Measurements from ENCODE around the gene FHOD3. TPM values are rescaled to one million over a fixed set of nuclear protein-coding genes. Genes with fewer than 3 reads are reported as not detected.

FHOD3 gene
- total and polyA plus RNA-seq, 2 of the 8 experiments (the other 6 are each of a cell fraction or from before 2014, with no cell fraction given): 9.7 to 10.5 TPM

DNA sequence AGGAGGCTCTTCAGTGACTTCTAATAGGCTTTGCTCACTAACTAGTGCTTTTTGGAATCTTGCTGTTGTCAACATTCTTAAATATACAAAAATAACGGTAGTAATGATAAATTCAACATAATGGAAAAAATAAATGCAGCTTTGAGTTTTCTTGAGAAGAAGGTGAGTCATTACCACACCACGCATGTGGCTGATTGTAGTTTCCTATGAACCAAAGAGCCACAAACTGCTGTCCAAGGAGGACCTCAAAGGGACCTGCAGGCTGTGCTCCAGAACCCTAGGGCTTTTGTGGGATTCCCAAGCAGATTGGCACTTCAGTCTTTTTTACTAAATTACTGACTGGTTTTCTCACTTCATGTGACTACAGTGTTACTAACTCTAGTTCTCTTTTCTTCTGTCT is 464.6 kb downstream of the FHOD3 start:
- ChIA-PET POLR2A (ENCODE audit: partially characterized antibody) (no interaction called here), CTCF (ENCODE audit: partially characterized antibody) (interaction anchor here (0.7 to 2.7 kb wide), 3 partner anchors 11 to 74 kb away, joined by 4 to 17 read pairs (median 4); no protein-coding TSS in a partner anchor)
- Histone ChIP-seq H3K4ac (replicated peaks; ENCODE audit: insufficient read length, low read depth, low read length) (no peak overlapping the region), H3K79me2 (ENCODE audit: control insufficient read depth in 1 of 2, insufficient read depth in 2 of 2, low read length in 2 of 2) (no peaks in the 10 kb centered on the region), H3K18ac (ENCODE audit: extremely low read depth, low read length) (no peak overlapping the region), H2BK120ac (replicated peaks; ENCODE audit: low read depth, low read length) (no peak overlapping the region), H4K8ac (ENCODE audit: extremely low read depth, insufficient read depth, low read length) (no peak overlapping the region), H3K23me2 (ENCODE audit: low read depth, low read length) (peaks cover 2% of the 10 kb centered on the region; the same call in 1 of the 2 replicates), H3K4me3 (ENCODE audit: extremely low read depth in 1 of 4, insufficient read depth in 2 of 4, low read depth in 3 of 4, low read length in 4 of 4) (no peak overlapping the region), H2AFZ (ENCODE audit: low read length) (no peak overlapping the region), H3K27me3 (replicated peaks in 1 of 4; ENCODE audit: control insufficient read depth in 3 of 4, extremely low read depth in 1 of 4, insufficient read depth in 3 of 4, low read length in 3 of 4) (no peaks in the 10 kb centered on the region), H3K14ac (ENCODE audit: insufficient read length) (no peak overlapping the region), H3K4me1 (replicated peaks in 1 of 4; ENCODE audit: control insufficient read depth in 3 of 4, insufficient read depth in 4 of 4, low read length in 3 of 4) (peaks cover 0 to 3% (median under 1%) of the 10 kb centered on the region in 4 experiments; a peak in 1 of 7 replicates), H2BK15ac (ENCODE audit: low read length) (no peak overlapping the region), H2BK12ac (ENCODE audit: low read depth, low read length) (no peak overlapping the region), H2BK20ac (ENCODE audit: low read length) (no peak overlapping the region), H4K20me1 (replicated peaks in 1 of 2; ENCODE audit: control insufficient read depth in 1 of 2, insufficient read depth in 2 of 2, low read length in 2 of 2) (no peaks in the 10 kb centered on the region), H3K56ac (replicated peaks; ENCODE audit: insufficient read length, low read depth, low read length) (no peak overlapping the region), H3K27ac (ENCODE audit: low read depth, low read length) (no peak overlapping the region), H2BK5ac (ENCODE audit: low read depth, low read length) (no peak overlapping the region), H3K4me2 (ENCODE audit: insufficient read depth in 1 of 2, low read depth in 2 of 2, low read length in 2 of 2) (no peak overlapping the region), H3K79me1 (ENCODE audit: low read depth, low read length) (no peaks in the 10 kb centered on the region), H4K5ac (ENCODE audit: insufficient read length, low read depth, low read length) (no peak overlapping the region), H3K9ac (replicated peaks in 1 of 4; ENCODE audit: extremely low read depth in 1 of 4, low read depth in 3 of 4, low read length in 3 of 4) (no peak overlapping the region), H4K91ac (replicated peaks; ENCODE audit: insufficient read length, low read length) (no peak overlapping the region), H3K9me3 (ENCODE audit: insufficient read depth in 2 of 2, low read depth in 1 of 2, low read length in 1 of 2) (no peaks in the 10 kb centered on the region; a peak in 1 of 4 replicates), H3K23ac (ENCODE audit: insufficient read length) (no peak overlapping the region), H2AK5ac (ENCODE audit: low read depth, low read length) (no peak overlapping the region), H3K36me3 (ENCODE audit: control insufficient read depth in 2 of 4, insufficient read depth in 4 of 4, low read length in 3 of 4) (no peaks in the 10 kb centered on the region)
- no peak for DNase-seq (ENCODE audit: low read depth in 1 of 2, low spot score in 2 of 2)
- 90% methylated on average over 2 of the region's 2 CpGs; no CpG with 5 or more reads in 1 of the 2 experiments for WGBS, 2 experiments (ENCODE audit: extremely low coverage in 1 of 2, insufficient coverage in 1 of 2, insufficient read length in 1 of 2, insufficient replicate concordance in 2 of 2, low coverage in 1 of 2, low lambda C conversion rate in 2 of 2, missing lambda C conversion rate in 1 of 2)
- FAIRE-seq: no peak
- TF ChIP-seq NRF1 (IDR thresholded peaks at IDR 0.05; ENCODE audit: low read depth, low read length) (no peak), SRF (IDR thresholded peaks at IDR 0.05; ENCODE audit: low read depth, low read length) (no peak), POU5F1 (IDR thresholded peaks at IDR 0.05; ENCODE audit: low read depth, low read length) (no peak), ATF3 (IDR thresholded peaks at IDR 0.05; ENCODE audit: insufficient read depth, low read depth, low read length) (no peak), RAD21 (IDR thresholded peaks at IDR 0.05 in 1 of 2, conservative IDR thresholded peaks at IDR 0.05 in 1 of 2; ENCODE audit: low read depth in 2 of 2, low read length in 2 of 2) (no peak), ZNF274 (IDR thresholded peaks at IDR 0.05; ENCODE audit: borderline replicate concordance, extremely low read depth, low read length) (no peak), SUZ12 (IDR thresholded peaks at IDR 0.05; ENCODE audit: low read length) (no peak), RNF2 (IDR thresholded peaks at IDR 0.05; ENCODE audit: borderline replicate concordance, low read depth, low read length, missing control alignments, poor library complexity, severe bottlenecking) (no peak), JUND (IDR thresholded peaks at IDR 0.05; ENCODE audit: low read length) (no peak), TCF12 (IDR thresholded peaks at IDR 0.05; ENCODE audit: low read depth, low read length) (no peak), RFX5 (IDR thresholded peaks at IDR 0.05; ENCODE audit: borderline replicate concordance, low read depth, low read length) (no peak), POLR2A (IDR thresholded peaks at IDR 0.05; ENCODE audit: control extremely low read depth in 1 of 2, low read depth in 2 of 2, low read length in 2 of 2) (no peak), SIN3A (conservative IDR thresholded peaks at IDR 0.05 in 1 of 2, IDR thresholded peaks at IDR 0.05 in 1 of 2; ENCODE audit: low read depth in 1 of 2, low read length in 2 of 2) (no peak), CREB1 (IDR thresholded peaks at IDR 0.05) (no peak)
